Upper lobe of left lung (tissue), 4 donors: ENCODE data around the gene OSBPL5.

Source experiments
- CTCF ChIP-seq, 6 experiments: fragments of 450-650 bp in 4 of 6; fragments of 200-600 bp in 2 of 6; sonication (generic) in 2 of 6; IDR thresholded peaks; one replicate each; pipeline ENCODE4 v1.5.1; 2016 to 2019; ENCODE audit warnings: antibody characterized with exemption in 6 of 6
- POLR2A ChIP-seq, 4 donors: fragments of 450-650 bp; IDR thresholded peaks; one replicate each; pipeline ENCODE4 v1.5.1; 2016 to 2017; ENCODE audit warnings: antibody characterized with exemption in 4 of 4, mild to moderate bottlenecking in 2 of 4
- POLR2AphosphoS5 ChIP-seq, 2 donors: sonication (generic); formaldehyde crosslinking; IDR thresholded peaks; one replicate each; pipeline ENCODE4 v1.5.1; 2017; ENCODE audit warnings: antibody characterized with exemption in 2 of 2

DNA sequence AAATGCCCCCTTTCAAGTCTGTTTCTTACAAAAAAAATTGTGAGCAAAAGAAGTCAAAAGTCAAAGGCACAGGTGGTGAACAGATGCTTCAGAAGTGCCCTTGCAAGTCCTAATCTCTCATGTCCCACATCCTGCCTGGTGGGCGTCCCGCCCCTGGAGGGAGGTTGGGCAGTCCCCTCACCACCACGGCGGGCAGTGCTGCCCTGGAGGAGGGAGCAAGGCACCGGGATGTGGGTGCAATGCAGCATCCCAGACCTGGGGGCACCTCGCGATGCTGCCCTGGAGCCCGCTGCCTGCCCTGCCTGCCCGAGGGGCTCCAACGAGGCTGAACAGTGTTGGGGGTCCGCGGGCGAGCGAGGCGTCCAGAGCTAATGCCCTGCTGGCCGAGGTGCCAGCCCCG is 37.6 kb upstream of the OSBPL5 start:
- TF ChIP-seq CTCF (IDR thresholded peaks at IDR 0.05) (no peak), POLR2A (IDR thresholded peaks at IDR 0.05) (no peak), POLR2AphosphoS5 (IDR thresholded peaks at IDR 0.05) (no peak)
